GM23248 (cell line): ENCODE data around the gene ENSA. TPM values are rescaled to one million over a fixed set of nuclear protein-coding genes. Genes with fewer than 3 reads are reported as not detected.
"Not testable (repeated sequence)": the region's sequence is repeated elsewhere in the genome, so short reads cannot be mapped to it uniquely, and the experiment has no call there.

Experiments
- DNase-seq: peaks from one replicate; pipeline ENCODE4 v3.0.0-alpha.2; 2015
- H2AFZ ChIP-seq: fragments of 200-600 bp; sonication (generic); 2 replicates; pipeline ENCODE4 v1.6.1; 2016; ENCODE audit warnings: antibody characterized with exemption
- H3F3A ChIP-seq: fragments of 200-600 bp; sonication (generic); 2 replicates; pipeline ENCODE4 v1.6.1; 2016; ENCODE audit warnings: mild to moderate bottlenecking, antibody characterized with exemption, mixed run types; ENCODE audit not compliant: insufficient read depth
- H3K27ac ChIP-seq: fragments of 200-600 bp; sonication (generic); 2 replicates; pipeline ENCODE4 v1.5.1; 2016; ENCODE audit warnings: mild to moderate bottlenecking
- H3K27me3 ChIP-seq: fragments of 200-600 bp; sonication (generic); replicated peaks from 2 replicates; pipeline ENCODE4 v1.6.1; 2016; ENCODE audit warnings: mild to moderate bottlenecking; ENCODE audit not compliant: insufficient read depth
- H3K36me3 ChIP-seq: fragments of 200-600 bp; sonication (generic); 2 replicates; pipeline ENCODE4 v1.6.1; 2016; ENCODE audit warnings: low read depth, mild to moderate bottlenecking
- H3K4me1 ChIP-seq: fragments of 200-600 bp; sonication (generic); 2 replicates; pipeline ENCODE4 v1.6.1; 2016; ENCODE audit warnings: mild to moderate bottlenecking; ENCODE audit not compliant: insufficient read depth
- H3K4me2 ChIP-seq: fragments of 200-600 bp; sonication (generic); one replicate; pipeline ENCODE4 v1.6.1; 2016; ENCODE audit warnings: mild to moderate bottlenecking; ENCODE audit not compliant: unreplicated experiment
- H3K4me3 ChIP-seq: fragments of 200-600 bp; sonication (generic); 2 replicates; pipeline ENCODE4 v1.5.1; 2016; ENCODE audit warnings: mild to moderate bottlenecking
- H3K79me2 ChIP-seq: fragments of 200-600 bp; sonication (generic); 2 replicates; pipeline ENCODE4 v1.6.1; 2016; ENCODE audit warnings: mild to moderate bottlenecking; ENCODE audit not compliant: insufficient read depth
- H3K9ac ChIP-seq: fragments of 200-600 bp; sonication (generic); 2 replicates; pipeline ENCODE4 v1.6.1; 2016; ENCODE audit warnings: mild to moderate bottlenecking
- H3K9me2 ChIP-seq: fragments of 200-600 bp; sonication (generic); 2 replicates; pipeline ENCODE4 v1.6.1; 2016; ENCODE audit warnings: mixed run types, mild to moderate bottlenecking, moderate library complexity; ENCODE audit not compliant: insufficient read depth
- H3K9me3 ChIP-seq: fragments of 200-600 bp; sonication (generic); one replicate; pipeline ENCODE4 v1.6.1; 2017; ENCODE audit warnings: low read depth
- H4K20me1 ChIP-seq: fragments of 200-600 bp; sonication (generic); 2 replicates; pipeline ENCODE4 v1.6.0; 2016; ENCODE audit not compliant: insufficient read depth
- EZH2 ChIP-seq: fragments of 200-600 bp; sonication (generic); IDR thresholded peaks from 2 replicates; pipeline ENCODE4 v1.6.1; 2018; ENCODE audit warnings: antibody characterized with exemption, mild to moderate bottlenecking; ENCODE audit not compliant: insufficient read depth, poor library complexity, severe bottlenecking
- EZH2phosphoT487 ChIP-seq: fragments of 200-600 bp; sonication (generic); IDR thresholded peaks from 2 replicates; pipeline ENCODE4 v1.6.1; 2018; ENCODE audit warnings: antibody characterized with exemption, moderate library complexity, mild to moderate bottlenecking, low read depth; ENCODE audit not compliant: insufficient read depth
- WGBS, 2 experiments: methylation state at CpG; one replicate each; pipeline ENCODE4 v1.1.6; 2015 to 2017; ENCODE audit warnings: low lambda C conversion rate in 2 of 2, low coverage in 1 of 2; ENCODE audit errors: missing lambda C conversion rate in 2 of 2; 5-methylcytosine and 5-hydroxymethylcytosine counted together
- in situ Hi-C: fragments of 300-500 bp; cut with MboI; formaldehyde crosslinking; loops from 2 replicates; pipeline ENCODE4 v1.15.0; 2020
- polyA plus RNA-seq: library from polyadenylated mRNA; unstranded; fragments of >200 nt; fragmentation: Nextera tagmentation; extraction: Ambion mirVana; gene quantifications from 2 replicates; pipeline ENCODE4 v1.2.1, GENCODE V29; 2016
- total RNA-seq: library from RNA; depleted of rRNA; stranded (reverse); fragments of >200 nt; shearing (Covaris generic); gene quantifications from 2 replicates; pipeline ENCODE4 v1.2.3, GENCODE V29; 2014

ENSA gene
- total and polyA plus RNA-seq, 2 experiments from 2014 or later, result 44.4 to 54.3 TPM

DNA sequence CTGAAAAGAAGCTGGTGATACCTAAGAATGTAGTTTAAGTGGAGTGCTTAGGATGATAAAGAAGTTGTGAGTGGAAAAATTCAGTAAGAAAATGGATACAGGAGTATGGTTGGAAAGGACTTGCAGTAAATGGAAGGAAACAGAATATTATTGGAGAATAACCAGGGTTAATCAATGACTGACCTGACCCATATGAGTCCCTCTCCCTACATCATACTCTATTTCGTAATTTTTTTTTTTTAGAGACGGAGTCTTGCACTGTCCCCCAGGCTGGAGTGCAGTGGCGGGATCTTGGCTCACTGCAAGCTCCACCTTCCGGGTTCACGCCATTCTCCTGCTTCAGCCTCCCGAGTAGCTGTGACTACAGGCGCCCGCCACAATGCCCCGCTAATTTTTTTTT lies 33.4 kb upstream of the ENSA start:
- Histone ChIP-seq H4K20me1 (no peaks in the 10 kb centered on the region), H3K4me3 (no peak overlapping the region), H3K9me2 (no peaks in the 10 kb centered on the region), H3K4me2 (no peak overlapping the region), H3K27me3 (no peaks in the 10 kb centered on the region), H3K9ac (no peak overlapping the region), H3K27ac (no peak overlapping the region), H3K79me2 (no peaks in the 10 kb centered on the region), H2AFZ (no peak overlapping the region), H3K4me1 (0 out of 2 replicates have a peak, but pooled peaks cover 3% of the 10 kb centered on the region), H3F3A (no peaks in the 10 kb centered on the region), H3K36me3 (peaks cover 25% of the 10 kb centered on the region; the same call in 1 of the 2 replicates), H3K9me3 (no peaks in the 10 kb centered on the region)
- DNase-seq, result no peak
- WGBS, 2 experiments, result 98 to 99% methylated on average over 9 of the region's 9 CpGs
- in situ Hi-C loops, result no loop called here
- TF ChIP-seq EZH2phosphoT487 (no peak), EZH2 (no peak)

DNA sequence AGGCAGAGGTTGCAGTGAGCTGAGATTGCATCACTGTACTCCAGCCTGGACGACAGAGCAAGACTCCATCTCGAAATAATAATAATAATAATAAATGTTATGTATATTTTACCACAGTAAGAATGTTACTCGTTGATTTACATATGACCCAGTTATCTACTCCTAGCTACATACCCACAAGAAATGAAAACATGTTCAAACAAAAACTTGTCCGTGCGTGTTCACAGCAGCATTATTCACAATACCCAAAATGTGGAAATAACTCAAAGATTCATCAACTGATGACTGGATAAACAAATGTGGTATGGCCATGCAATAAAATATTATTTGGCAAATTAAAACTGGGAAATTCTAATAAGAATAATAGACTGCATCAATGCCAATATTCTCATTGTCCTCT lies 31.7 kb upstream of the ENSA start:
- no peaks in the 10 kb centered on the region for H3K9me2 ChIP-seq
- H3F3A ChIP-seq, result no peaks in the 10 kb centered on the region
- DNase-seq, result no peak
- TF ChIP-seq EZH2phosphoT487, result no peak
- TF ChIP-seq EZH2, result no peak
- H3K4me1 ChIP-seq, result no peaks in the 10 kb centered on the region
- H3K4me2 ChIP-seq, result no peak overlapping the region
- H2AFZ ChIP-seq, result no peak overlapping the region
- no peak overlapping the region for H3K27ac ChIP-seq
- no peaks in the 10 kb centered on the region for H4K20me1 ChIP-seq
- H3K36me3 ChIP-seq, result peaks cover 25% of the 10 kb centered on the region; the same call in 1 of the 2 replicates
- no peak overlapping the region for H3K9ac ChIP-seq
- in situ Hi-C loops, result no loop called here
- H3K9me3 ChIP-seq, result no peaks in the 10 kb centered on the region
- no peak overlapping the region for H3K4me3 ChIP-seq
- H3K27me3 ChIP-seq, result no peaks in the 10 kb centered on the region
- 95% methylated on average over 5 of the region's 5 CpGs for WGBS, 2 experiments
- H3K79me2 ChIP-seq, result no peaks in the 10 kb centered on the region

DNA sequence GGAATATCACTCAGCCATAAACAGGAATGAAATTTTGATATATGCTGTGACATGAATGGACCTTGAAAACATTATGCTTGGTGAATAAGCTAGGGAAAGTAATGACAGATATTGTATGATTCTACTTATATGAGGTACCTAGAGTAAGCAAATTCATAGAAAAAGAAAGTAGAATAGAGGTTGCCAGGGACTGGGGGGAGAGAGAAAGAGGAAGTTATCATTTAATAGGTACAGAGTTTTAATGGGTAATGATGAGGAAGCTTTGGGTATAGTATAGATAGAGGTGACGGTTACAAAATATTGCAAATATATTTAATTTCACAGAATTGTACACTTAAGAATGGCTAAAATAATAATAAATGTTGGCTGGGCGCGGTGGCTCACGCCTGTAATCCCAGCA lies 31.2 kb upstream of the ENSA start:
- WGBS, 2 experiments, result 87 to 89% methylated on average over 4 of the region's 4 CpGs
- peaks cover 25% of the 10 kb centered on the region; the same call in 1 of the 2 replicates for H3K36me3 ChIP-seq
- H3K4me2 ChIP-seq, result no peak overlapping the region
- H3K27ac ChIP-seq, result no peak overlapping the region
- DNase-seq, result no peak
- H3K4me1 ChIP-seq, result no peaks in the 10 kb centered on the region
- no peaks in the 10 kb centered on the region for H3K27me3 ChIP-seq
- H2AFZ ChIP-seq, result no peak overlapping the region
- in situ Hi-C loops, result no loop called here
- no peaks in the 10 kb centered on the region for H3K9me3 ChIP-seq
- TF ChIP-seq EZH2phosphoT487 (no peak), EZH2 (no peak)
- H3F3A ChIP-seq, result no peaks in the 10 kb centered on the region
- H3K9ac ChIP-seq, result no peak overlapping the region
- H3K79me2 ChIP-seq, result no peaks in the 10 kb centered on the region
- H4K20me1 ChIP-seq, result no peaks in the 10 kb centered on the region
- H3K4me3 ChIP-seq, result no peak overlapping the region
- H3K9me2 ChIP-seq, result no peaks in the 10 kb centered on the region

DNA sequence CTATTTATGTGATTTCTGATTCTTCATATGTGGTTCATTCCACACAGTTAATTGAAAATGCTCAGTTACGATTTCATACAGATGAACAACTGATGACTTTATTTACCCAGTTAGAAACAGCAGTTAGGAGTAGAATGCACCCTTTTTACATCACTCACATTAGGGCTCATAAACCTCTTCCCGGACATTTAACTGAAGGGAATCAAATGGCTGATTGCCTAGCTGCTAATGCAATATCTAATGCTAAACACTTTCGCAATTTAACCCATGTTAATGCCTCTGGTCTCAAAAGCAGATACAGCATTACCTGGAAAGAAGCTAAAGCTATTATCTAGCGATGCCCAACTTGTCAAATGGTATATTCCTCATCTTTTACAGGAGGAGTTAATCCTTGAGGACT lies 27.7 kb upstream of the ENSA start:
- H3K36me3 ChIP-seq, result peaks cover 22% of the 10 kb centered on the region; the same call in 1 of the 2 replicates
- H4K20me1 ChIP-seq, H3K4me3 ChIP-seq, H3K27me3 ChIP-seq, H3K9ac ChIP-seq, DNase-seq, H3K27ac ChIP-seq, H3K4me1 ChIP-seq, H3K9me2 ChIP-seq, H3K4me2 ChIP-seq, H3K9me3 ChIP-seq, in situ Hi-C loops, H3F3A ChIP-seq, H3K79me2 ChIP-seq, H2AFZ ChIP-seq: not testable (repeated sequence)
- WGBS, 2 experiments, result 82 to 95% methylated on average over 4 of the region's 4 CpGs

DNA sequence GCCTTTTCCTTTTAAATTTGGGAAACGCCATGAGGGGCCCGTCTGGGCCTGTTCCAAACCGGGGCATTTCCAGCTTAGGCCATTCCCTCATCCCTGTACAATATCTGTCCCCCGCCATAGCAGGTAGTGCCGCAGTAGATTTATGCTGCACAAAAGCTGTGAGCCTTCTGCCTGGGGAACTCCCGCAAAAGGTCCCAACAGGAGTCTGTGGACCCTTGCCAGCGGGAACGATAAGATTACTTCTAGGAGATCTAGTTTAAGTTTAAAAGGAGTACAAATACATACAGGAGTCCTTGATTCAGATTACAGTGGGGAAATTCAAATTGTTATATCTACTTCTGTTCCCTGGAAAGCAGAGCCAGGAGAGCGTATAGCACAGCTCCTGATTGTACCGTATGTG lies 25.2 kb upstream of the ENSA start:
- H2AFZ ChIP-seq, H3K4me1 ChIP-seq, H4K20me1 ChIP-seq, H3K27me3 ChIP-seq, H3K4me3 ChIP-seq, H3K36me3 ChIP-seq, H3K4me2 ChIP-seq, H3K9me2 ChIP-seq, H3K27ac ChIP-seq, H3K9me3 ChIP-seq, DNase-seq, H3F3A ChIP-seq, H3K9ac ChIP-seq, H3K79me2 ChIP-seq, in situ Hi-C loops: not testable (repeated sequence)
- 96 to 97% methylated on average over 10 of the region's 10 CpGs for WGBS, 2 experiments
